ENCODE data around the gene ADM2.

DNA sequence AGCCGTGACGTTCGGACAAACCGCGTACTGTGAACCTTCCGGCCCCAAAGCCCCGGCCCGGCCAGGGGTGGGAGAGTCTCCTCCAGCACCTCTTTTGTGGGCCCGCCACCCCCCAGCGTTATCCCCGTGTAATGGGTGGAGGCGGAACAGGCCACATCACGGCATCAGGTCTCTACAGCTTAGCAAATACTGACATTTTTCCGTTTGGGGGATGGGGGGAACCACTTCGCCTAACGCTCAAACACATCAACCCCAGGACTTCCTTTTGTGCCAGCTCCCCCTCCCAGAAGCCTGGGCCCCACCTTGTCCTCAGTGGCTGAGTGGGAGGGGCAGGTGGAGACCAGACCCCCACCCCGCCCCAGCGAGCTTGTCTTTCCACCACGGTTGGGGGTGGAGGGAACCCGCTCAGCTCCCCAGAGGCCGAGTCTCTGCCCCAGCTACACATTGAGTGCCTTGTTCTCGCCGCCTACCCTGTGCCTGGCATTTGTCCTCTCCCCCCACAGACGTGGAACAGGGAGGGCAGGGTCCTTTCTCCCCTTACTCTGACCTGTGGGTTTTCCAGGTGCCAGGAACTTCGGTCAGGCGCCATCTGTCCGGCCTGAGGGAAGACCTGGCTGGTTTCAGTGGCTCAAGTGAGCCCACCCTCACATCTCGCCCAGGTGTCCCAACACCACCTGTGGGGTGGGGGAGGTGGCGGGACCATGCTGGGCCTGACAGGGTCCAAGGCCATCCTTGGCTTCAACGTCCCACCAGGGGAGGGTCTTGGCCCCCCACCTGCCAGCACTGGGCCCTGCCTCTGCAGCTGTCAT is 36.1 kb upstream of the ADM2 start:
- TF ChIP-seq, protein P1, sequence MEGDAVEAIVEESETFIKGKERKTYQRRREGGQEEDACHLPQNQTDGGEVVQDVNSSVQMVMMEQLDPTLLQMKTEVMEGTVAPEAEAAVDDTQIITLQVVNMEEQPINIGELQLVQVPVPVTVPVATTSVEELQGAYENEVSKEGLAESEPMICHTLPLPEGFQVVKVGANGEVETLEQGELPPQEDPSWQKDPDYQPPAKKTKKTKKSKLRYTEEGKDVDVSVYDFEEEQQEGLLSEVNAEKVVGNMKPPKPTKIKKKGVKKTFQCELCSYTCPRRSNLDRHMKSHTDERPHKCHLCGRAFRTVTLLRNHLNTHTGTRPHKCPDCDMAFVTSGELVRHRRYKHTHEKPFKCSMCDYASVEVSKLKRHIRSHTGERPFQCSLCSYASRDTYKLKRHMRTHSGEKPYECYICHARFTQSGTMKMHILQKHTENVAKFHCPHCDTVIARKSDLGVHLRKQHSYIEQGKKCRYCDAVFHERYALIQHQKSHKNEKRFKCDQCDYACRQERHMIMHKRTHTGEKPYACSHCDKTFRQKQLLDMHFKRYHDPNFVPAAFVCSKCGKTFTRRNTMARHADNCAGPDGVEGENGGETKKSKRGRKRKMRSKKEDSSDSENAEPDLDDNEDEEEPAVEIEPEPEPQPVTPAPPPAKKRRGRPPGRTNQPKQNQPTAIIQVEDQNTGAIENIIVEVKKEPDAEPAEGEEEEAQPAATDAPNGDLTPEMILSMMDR (IDR thresholded peaks at IDR 0.05 in 4 of 5, conservative IDR thresholded peaks at IDR 0.05 in 1 of 5) = no peak
- TF ChIP-seq POLR2A (IDR thresholded peaks at IDR 0.05) = no peak
